T follicular helper cell (primary cell): ENCODE data around the gene NDUFV2.
A peak's percentile ranks its signal among the peaks of the same experiment; 100 is the strongest.
"Not testable (repeated sequence)": the region's sequence is repeated elsewhere in the genome, so short reads cannot be mapped to it uniquely, and the experiment has no call there.

Source experiments
- DNase-seq: peaks from one replicate; pipeline ENCODE4 v3.0.0-alpha.2; 2020; ENCODE audit warnings: low read depth

Gene NDUFV2

GRCh38 chr18:9090578-9090977 lies 11.9 kb upstream of the NDUFV2 start:
- no peak for DNase-seq

DNA sequence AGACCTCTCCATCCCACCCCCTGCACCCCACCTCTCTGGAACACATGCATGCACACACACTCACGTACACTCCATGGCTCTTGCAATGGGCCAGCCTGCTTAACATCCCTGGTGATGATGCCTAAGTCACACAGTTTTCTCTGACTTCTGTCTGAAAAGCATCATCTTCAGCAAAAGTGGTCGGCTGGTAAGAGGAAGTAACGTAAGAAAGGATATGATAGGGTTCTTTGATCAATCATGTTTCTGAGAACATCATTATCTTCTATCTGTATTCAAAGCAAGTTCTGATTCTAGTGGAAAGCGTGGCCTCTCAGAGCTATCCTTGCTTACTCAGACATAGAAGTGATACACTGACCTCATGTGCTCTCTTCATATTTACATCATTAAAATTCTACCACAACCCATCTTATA lies 11.4 kb upstream of the NDUFV2 start:
- peak; percentile 29 for DNase-seq

GRCh38 chr18:9092665-9093064 lies 9.8 kb upstream of the NDUFV2 start:
- no peak for DNase-seq

- DNase-seq = not testable (repeated sequence)
Observed at GRCh38 chr18:9093109-9093508, 9.4 kb upstream of the NDUFV2 start.

DNA sequence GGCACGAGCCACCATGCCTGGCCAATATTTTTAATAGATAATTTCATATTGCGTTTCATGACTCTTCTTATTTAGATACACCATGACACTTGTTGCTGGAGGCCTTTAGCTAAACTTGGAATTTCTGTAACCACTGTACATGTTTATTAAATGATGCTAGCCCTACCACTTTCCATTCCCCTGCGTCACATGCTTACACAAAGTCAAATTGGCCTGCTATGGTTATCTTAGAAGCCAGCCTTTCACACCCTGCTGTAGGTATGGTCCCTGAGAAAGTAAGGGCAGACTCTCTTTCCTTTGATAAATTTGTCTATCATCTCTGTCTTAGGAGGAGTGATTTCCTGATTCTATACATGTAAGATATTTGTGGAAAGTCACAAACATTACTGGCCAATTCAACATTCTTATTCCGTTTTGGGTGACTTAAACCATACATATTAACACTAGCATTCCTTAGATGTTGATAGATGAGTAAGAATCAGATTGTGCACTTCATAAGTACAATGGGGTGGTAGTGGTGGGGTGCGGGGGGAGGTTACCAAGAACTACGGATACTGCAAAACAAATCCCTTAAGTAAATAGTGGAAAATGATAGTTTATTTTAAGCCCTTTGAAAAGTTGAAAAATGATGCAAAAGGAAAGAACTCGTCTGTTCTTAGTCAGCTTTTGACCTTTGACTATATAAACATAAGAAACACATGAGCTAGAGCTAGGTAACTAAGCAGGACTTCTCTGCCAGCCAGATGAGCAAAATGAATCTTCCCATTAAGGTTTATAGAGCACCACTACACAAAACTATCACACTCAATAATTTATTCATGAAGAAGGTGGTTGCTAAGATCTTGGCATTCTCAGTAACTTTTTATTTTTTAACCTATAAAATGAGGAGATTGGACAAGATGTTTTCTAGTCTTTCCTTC lies 7.9 kb upstream of the NDUFV2 start:
- no peak for DNase-seq

GRCh38 chr18:9095297-9096006 lies 7.0 kb upstream of the NDUFV2 start:
- peak; percentile 34 for DNase-seq

GRCh38 chr18:9096007-9096371 lies 6.5 kb upstream of the NDUFV2 start:
- DNase-seq = no peak

GRCh38 chr18:9096685-9097084 lies 5.8 kb upstream of the NDUFV2 start:
- DNase-seq = no peak

GRCh38 chr18:9097349-9097748 lies 5.2 kb upstream of the NDUFV2 start:
- DNase-seq = no peak

DNA sequence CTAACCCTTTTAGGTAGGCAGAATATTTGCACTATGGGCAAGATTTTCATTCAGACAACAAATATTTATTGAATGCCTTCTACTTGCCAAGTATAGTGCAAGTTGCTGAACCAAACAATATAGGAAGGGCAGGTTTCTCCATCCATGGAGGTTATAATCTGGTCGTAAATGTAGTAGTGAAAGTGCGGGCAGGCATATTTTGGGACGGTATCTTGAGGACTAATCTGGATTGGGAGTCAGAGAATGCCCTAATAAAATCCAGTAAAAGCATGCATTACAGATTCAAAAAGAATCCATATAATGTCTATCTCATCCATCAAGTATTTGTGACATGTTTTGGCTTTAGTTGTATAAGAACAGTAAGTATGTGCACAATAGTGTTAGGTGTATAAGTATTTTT lies 1.7 kb upstream of the NDUFV2 start:
- no peak for DNase-seq

DNA sequence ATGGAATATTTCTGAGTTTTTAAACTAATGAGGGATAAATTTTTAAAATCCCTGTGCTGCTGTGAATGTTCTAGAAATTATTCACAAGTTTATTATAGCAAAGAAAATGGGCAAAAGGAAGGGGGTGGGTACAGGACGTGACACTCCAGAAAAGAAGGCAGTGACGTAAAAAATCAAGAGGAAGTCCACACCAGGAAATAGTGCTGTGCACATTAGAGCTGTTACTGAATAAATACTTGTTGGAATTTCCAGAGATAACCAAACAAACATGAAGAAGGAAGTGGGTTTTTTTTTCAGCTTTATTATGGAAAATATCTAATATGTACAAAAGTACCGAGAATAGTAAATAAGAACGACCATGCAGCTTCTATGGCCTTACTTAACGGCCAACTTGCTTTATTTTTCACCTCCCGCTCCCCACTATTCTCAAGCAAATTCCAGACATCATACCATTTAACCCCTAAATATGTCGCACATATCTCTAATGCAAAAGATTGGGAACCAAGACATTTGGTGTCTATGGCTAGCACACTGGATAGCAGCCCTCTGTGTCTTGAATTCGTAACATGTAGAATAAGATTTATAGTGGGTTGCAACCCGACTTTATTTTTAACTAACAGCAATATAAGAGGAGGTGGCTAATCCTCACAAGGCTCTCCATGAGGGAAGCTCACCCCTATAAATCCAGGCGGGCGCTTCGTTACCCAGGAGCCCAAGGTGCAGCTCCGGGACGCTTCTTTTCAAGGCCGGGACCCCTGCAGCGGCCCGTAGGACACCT lies 580 bp upstream of the NDUFV2 start:
- no peak for DNase-seq

GRCh38 chr18:9103376-9103873 lies 926 bp downstream of the NDUFV2 start:
- DNase-seq = no peak

DNA sequence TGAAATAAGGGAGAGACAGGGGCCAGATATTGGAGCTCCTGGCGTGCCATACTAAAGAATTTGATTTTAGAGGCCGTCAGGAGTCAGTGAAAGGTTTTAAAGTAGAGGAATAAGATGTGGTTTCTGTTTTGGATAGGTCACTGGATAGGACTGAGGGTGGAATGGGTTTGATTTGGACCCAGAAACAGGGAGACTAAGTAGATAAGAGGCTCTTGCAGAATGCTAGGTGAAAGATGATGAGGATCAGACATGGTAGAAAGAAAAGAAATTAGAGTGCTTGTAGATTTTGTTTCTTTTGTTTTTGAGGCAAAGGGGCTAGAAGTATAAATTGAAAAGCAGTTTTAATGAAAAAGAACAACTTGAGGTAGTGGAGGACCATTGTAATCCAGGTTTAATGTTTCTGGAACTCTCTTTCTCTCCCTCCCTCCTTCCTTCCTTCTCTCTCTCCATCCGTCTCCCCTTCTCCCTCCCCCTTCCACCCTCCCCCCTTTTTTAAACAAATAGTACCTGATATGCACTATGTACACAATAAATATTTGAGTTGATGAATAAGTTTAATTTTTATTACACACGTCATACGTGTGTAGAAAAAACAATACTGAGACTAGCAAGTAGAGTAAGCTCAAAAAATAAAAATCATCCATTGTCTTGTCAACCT lies 1.9 kb downstream of the NDUFV2 start:
- DNase-seq = no peak

- no peak for DNase-seq
Observed at GRCh38 chr18:9105420-9105819, 2.9 kb downstream of the NDUFV2 start.

GRCh38 chr18:9106094-9106493 lies 3.6 kb downstream of the NDUFV2 start:
- no peak for DNase-seq

- DNase-seq = no peak
Observed at GRCh38 chr18:9106800-9107584, 4.5 kb downstream of the NDUFV2 start.

DNA sequence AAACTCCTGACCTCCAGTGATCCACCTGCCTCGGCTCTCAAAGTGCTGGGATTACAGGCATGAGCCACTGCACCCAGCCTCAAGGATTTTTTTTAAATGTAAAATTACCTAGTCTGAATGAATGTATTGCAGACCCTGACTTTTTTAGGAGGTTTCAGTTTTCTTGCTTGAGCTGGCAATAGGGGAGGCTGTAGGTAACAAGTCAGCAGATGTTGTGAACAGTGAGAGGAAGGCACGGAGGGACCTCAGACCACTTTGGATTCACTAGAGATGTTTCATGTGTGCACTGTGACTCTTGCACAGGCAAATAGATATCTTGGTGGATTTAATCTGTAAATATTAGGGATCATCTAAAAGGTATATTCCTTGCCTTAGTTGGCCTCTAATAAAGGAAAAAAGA lies 6.4 kb downstream of the NDUFV2 start:
- DNase-seq = no peak

GRCh38 chr18:9109523-9109922 lies 7.0 kb downstream of the NDUFV2 start:
- DNase-seq = no peak

- DNase-seq = no peak
Observed at GRCh38 chr18:9113468-9114149, 11.1 kb downstream of the NDUFV2 start.

DNA sequence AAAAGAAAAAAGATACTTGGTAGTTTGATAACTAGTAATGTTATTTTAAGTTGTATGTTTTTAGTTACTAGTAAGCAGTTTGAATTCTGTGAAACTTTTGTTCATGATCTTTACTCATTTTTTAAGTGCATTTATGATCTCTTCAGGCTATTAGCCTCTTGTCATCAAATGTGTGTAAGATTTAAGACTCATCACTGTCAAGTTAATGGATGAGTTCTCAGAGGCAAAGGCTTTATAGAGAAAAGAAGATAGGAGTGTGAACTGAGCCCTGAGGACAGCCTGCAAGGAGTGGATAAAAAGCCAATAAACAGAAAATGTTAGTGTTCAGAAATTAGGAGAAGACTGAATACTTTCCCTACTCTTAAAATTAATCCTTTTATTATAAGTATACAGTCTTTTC lies 13.5 kb downstream of the NDUFV2 start:
- DNase-seq = no peak
